CD14-positive monocyte (primary cell): ENCODE data around the gene KYAT1. TPM values are rescaled to one million over a fixed set of nuclear protein-coding genes. Genes with fewer than 3 reads are reported as not detected.
"Not testable (repeated sequence)": the region's sequence is repeated elsewhere in the genome, so short reads cannot be mapped to it uniquely, and the experiment has no call there.

ENCODE experiments used
- DNase-seq, 3 donors: peaks; one replicate each; pipeline ENCODE4 v3.0.0-alpha.2; 2011 to 2022
- H2AFZ ChIP-seq: 2 replicates; pipeline ENCODE4 v1.6.0; 2012; ENCODE audit warnings: mild to moderate bottlenecking, low read depth, low read length, inconsistent platforms; ENCODE audit not compliant: insufficient read depth, poor library complexity, severe bottlenecking
- H3K27ac ChIP-seq, 2 donors: 1 replicate in 1 of 2; 2 replicates in 1 of 2; pipeline ENCODE4 v1.5.1; 2012 to 2013; ENCODE audit warnings: low read length in 2 of 2, control low read depth in 1 of 2, inconsistent platforms in 1 of 2, low read depth in 1 of 2, mild to moderate bottlenecking in 1 of 2
- H3K27me3 ChIP-seq, 2 donors: one replicate each; pipeline versions ENCODE4 v1.6.0 to v1.6.1; 2011 to 2013; ENCODE audit warnings: low read length in 2 of 2; ENCODE audit not compliant: control insufficient read depth in 2 of 2, insufficient read depth in 2 of 2
- H3K36me3 ChIP-seq, 2 donors: replicated peaks in 1 of 2; 1 replicate in 1 of 2; 2 replicates in 1 of 2; pipeline versions ENCODE4 v1.5.1 to v1.6.1; 2012 to 2013; ENCODE audit warnings: low read length in 2 of 2, control low read depth in 1 of 2, inconsistent platforms in 1 of 2, mild to moderate bottlenecking in 1 of 2; ENCODE audit not compliant: insufficient read depth in 2 of 2, control insufficient read depth in 1 of 2
- H3K4me1 ChIP-seq, 2 donors: 1 replicate in 1 of 2; 2 replicates in 1 of 2; pipeline versions ENCODE4 v1.5.1 to v1.6.1; 2012 to 2013; ENCODE audit warnings: low read length in 2 of 2, control low read depth in 1 of 2, inconsistent platforms in 1 of 2, mild to moderate bottlenecking in 1 of 2, moderate library complexity in 1 of 2; ENCODE audit not compliant: insufficient read depth in 2 of 2, control insufficient read depth in 1 of 2
- H3K4me2 ChIP-seq: replicated peaks from 2 replicates; pipeline ENCODE3; 2012; ENCODE audit warnings: low read length, moderate library complexity, mild to moderate bottlenecking; ENCODE audit not compliant: poor library complexity, severe bottlenecking; ENCODE audit errors: extremely low read depth
- H3K4me3 ChIP-seq, 3 experiments: fragments of 200-600 bp in 1 of 3; sonication (generic) in 1 of 3; replicated peaks in 1 of 3; 1 replicate in 2 of 3; 2 replicates in 1 of 3; pipeline ENCODE4 v1.5.1; 2011 to 2013; ENCODE audit warnings: low read length in 3 of 3, mild to moderate bottlenecking in 3 of 3, control low read depth in 2 of 3, low read depth in 2 of 3, inconsistent platforms in 1 of 3, moderate library complexity in 1 of 3
- H3K79me2 ChIP-seq: 2 replicates; pipeline ENCODE4 v1.6.0; 2012; ENCODE audit warnings: mild to moderate bottlenecking, control low read depth, inconsistent platforms, low read length, moderate library complexity; ENCODE audit not compliant: insufficient read depth
- H3K9ac ChIP-seq: 2 replicates; pipeline ENCODE4 v1.6.0; 2017; ENCODE audit warnings: low read length, mild to moderate bottlenecking; ENCODE audit not compliant: insufficient read depth, poor library complexity, severe bottlenecking
- H3K9me3 ChIP-seq, 2 donors: replicated peaks in 1 of 2; 1 replicate in 1 of 2; 2 replicates in 1 of 2; pipeline versions ENCODE4 v1.5.1 to v1.6.1; 2012 to 2013; ENCODE audit warnings: low read length in 2 of 2, control low read depth in 1 of 2; ENCODE audit not compliant: control insufficient read depth in 1 of 2, insufficient read depth in 1 of 2
- H4K20me1 ChIP-seq: 2 replicates; pipeline ENCODE4 v1.6.0; 2012; ENCODE audit warnings: mild to moderate bottlenecking, low read length, control low read depth, moderate library complexity; ENCODE audit not compliant: insufficient read depth
- H3K27ac Mint-ChIP-seq, 7 donors: one replicate each; pipeline ENCODE4 v1.8.0; 2020; ENCODE audit warnings: mild to moderate bottlenecking in 7 of 7, mixed read lengths in 7 of 7, moderate library complexity in 6 of 7, inconsistent platforms in 2 of 7
- H3K27me3 Mint-ChIP-seq, 3 donors: one replicate each; pipeline ENCODE4 v1.8.0; 2021 to 2022; ENCODE audit warnings: low read depth in 3 of 3, mild to moderate bottlenecking in 3 of 3, mixed read lengths in 3 of 3, moderate library complexity in 3 of 3, inconsistent platforms in 1 of 3
- H3K36me3 Mint-ChIP-seq, 2 donors: one replicate each; pipeline ENCODE4 v1.8.0; 2020; ENCODE audit warnings: mixed read lengths in 2 of 2, inconsistent platforms in 1 of 2, mild to moderate bottlenecking in 1 of 2
- H3K4me1 Mint-ChIP-seq: one replicate; pipeline ENCODE4 v1.8.0; 2020; ENCODE audit warnings: mild to moderate bottlenecking, mixed read lengths
- H3K4me3 Mint-ChIP-seq, 2 donors: one replicate each; pipeline ENCODE4 v1.8.0; 2020; ENCODE audit warnings: mild to moderate bottlenecking in 2 of 2, mixed read lengths in 2 of 2, moderate library complexity in 1 of 2
- H3K9me3 Mint-ChIP-seq, 7 donors: one replicate each; pipeline ENCODE4 v1.8.0; 2020 to 2022; ENCODE audit warnings: mixed read lengths in 7 of 7, mild to moderate bottlenecking in 6 of 7, moderate library complexity in 6 of 7, inconsistent platforms in 2 of 7
- WGBS: methylation state at CpG from one replicate; pipeline ENCODE4 v1.1.5; 2013; ENCODE audit warnings: missing lambda C conversion rate; ENCODE audit not compliant: insufficient coverage; 5-methylcytosine and 5-hydroxymethylcytosine counted together
- intact Hi-C, 2 donors: fragments of 100-400 bp; cut with micrococcal nuclease; formaldehyde crosslinking; loops; one replicate each; pipeline versions ENCODE4 v1.15.0 to v1.15.1; 2023
- polyA plus RNA-seq, 3 donors: library from polyadenylated mRNA; depleted of rRNA in 1 of 3; unstranded in 2 of 3; stranded (reverse) in 1 of 3; fragments of 300-500 nt in 2 of 3; fragments of >200 nt in 1 of 3; fragmentation: Illumina TruSeq in 2 of 3; gene quantifications; 1 replicate in 2 of 3; 2 replicates in 1 of 3; pipeline ENCODE4 v1.2.3, GENCODE V29; 2012 to 2021
- TF ChIP-seq, protein P1 (sequence below): fragments of 200-600 bp; IDR thresholded peaks from one replicate; pipeline ENCODE4 v1.8.0; 2022; ENCODE audit warnings: antibody characterized with exemption, mild to moderate bottlenecking

The KYAT1 gene
- polyA plus RNA-seq, 3 donors: 2.4 to 4.5 (median 3.6) TPM

- Histone ChIP-seq H2AFZ (no peak overlapping the region), H3K79me2 (no peaks in the 10 kb centered on the region), H3K36me3 (no peaks in the 10 kb centered on the region), H3K27me3 (no peaks in the 10 kb centered on the region), H3K4me2 (no peak overlapping the region), H3K9ac (no peak overlapping the region), H3K4me1 (no peaks in the 10 kb centered on the region), H3K27ac (no peak overlapping the region), H4K20me1 (no peaks in the 10 kb centered on the region), H3K9me3 (peaks cover 0 to 5% of the 10 kb centered on the region in 2 donors), H3K4me3 (no peak overlapping the region)
- intact Hi-C loops: no loop called here
- DNase-seq: no peak
- H3K9me3 Mint-ChIP-seq: peaks cover 2 to 15% (median 5%) of the 10 kb centered on the region in 7 donors
- no peaks in the 10 kb centered on the region for H3K4me1 Mint-ChIP-seq
- no peak overlapping the region for H3K4me3 Mint-ChIP-seq
- TF ChIP-seq, protein P1, sequence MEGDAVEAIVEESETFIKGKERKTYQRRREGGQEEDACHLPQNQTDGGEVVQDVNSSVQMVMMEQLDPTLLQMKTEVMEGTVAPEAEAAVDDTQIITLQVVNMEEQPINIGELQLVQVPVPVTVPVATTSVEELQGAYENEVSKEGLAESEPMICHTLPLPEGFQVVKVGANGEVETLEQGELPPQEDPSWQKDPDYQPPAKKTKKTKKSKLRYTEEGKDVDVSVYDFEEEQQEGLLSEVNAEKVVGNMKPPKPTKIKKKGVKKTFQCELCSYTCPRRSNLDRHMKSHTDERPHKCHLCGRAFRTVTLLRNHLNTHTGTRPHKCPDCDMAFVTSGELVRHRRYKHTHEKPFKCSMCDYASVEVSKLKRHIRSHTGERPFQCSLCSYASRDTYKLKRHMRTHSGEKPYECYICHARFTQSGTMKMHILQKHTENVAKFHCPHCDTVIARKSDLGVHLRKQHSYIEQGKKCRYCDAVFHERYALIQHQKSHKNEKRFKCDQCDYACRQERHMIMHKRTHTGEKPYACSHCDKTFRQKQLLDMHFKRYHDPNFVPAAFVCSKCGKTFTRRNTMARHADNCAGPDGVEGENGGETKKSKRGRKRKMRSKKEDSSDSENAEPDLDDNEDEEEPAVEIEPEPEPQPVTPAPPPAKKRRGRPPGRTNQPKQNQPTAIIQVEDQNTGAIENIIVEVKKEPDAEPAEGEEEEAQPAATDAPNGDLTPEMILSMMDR: no peak
- WGBS: 92% methylated on average over 7 of the region's 13 CpGs
- H3K27me3 Mint-ChIP-seq: no peaks in the 10 kb centered on the region
- H3K36me3 Mint-ChIP-seq: peaks cover 0 to 7% of the 10 kb centered on the region in 2 donors
- no peak overlapping the region for H3K27ac Mint-ChIP-seq
Observed at GRCh38 chr9:128845186-128845931, 36.4 kb downstream of the KYAT1 start.

DNA sequence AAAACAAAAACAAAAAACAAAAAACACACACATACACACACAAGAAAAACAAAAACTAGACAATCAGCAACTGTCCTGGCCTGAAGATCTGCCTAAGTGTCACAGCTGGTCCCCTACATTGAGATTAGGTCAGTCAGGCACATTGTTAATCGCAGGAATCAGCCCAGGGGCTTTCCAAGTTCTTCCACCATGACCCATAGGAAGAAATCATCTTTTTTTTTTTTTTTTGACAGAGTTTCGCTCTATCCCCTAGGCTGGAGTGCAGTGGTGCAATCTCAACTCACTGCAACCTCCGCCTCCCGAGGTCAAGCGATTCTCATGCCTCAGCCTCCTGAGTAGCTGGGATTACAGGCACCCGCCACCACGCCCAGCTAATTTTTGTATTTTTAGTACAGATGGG is 38.6 kb downstream of the KYAT1 start:
- 100% methylated on average over 1 of the region's 7 CpGs for WGBS
- H3K36me3 ChIP-seq, DNase-seq, intact Hi-C loops, H3K9me3 Mint-ChIP-seq, H3K79me2 ChIP-seq, H3K4me1 ChIP-seq, H3K4me3 Mint-ChIP-seq, H3K4me2 ChIP-seq, H3K9me3 ChIP-seq, H2AFZ ChIP-seq, H3K4me3 ChIP-seq, H3K4me1 Mint-ChIP-seq, H3K27me3 Mint-ChIP-seq, H3K27ac ChIP-seq, H3K9ac ChIP-seq, H3K36me3 Mint-ChIP-seq, H3K27me3 ChIP-seq, H4K20me1 ChIP-seq: not testable (repeated sequence)
- H3K27ac Mint-ChIP-seq: peak overlapping the region in 1 of 7 donors; percentile 49
